UCSD-AML1 (cell line): Measurements from ENCODE around the gene C2orf92.

Experiments
- DNase-seq: peaks from one replicate; lab custom pipeline; 2025; ENCODE audit not compliant: unreplicated experiment; lab: John Stamatoyannopoulos, UW

The C2orf92 gene

DNA sequence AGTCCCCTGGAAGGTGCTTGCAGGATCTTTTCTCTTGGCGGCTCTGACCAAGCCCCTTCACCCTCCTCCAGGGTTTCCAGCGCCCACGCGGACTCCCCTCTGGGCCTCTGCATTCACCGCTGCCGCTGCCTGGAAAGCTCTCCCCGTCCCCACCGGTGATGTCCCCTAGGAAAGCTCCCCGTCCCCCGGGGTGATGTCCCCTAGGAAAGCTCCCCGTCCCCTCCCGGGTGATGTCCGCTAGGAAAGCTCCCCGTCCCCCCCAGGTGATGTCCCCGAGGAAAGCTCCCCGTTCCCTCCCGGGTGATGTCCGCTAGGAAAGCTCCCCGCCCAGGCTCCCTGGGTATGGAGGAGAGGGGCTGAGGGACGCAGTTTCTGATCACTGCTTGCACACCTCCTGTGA, 71.7 kb downstream of the C2orf92 start:
- no peak for DNase-seq

GRCh38 chr2:97741686-97742085, 72.2 kb downstream of the C2orf92 start:
- DNase-seq = no peak

GRCh38 chr2:97742381-97742847, 72.9 kb downstream of the C2orf92 start:
- DNase-seq = no peak

- no peak for DNase-seq
Observed at GRCh38 chr2:97743913-97744312, 74.4 kb downstream of the C2orf92 start.

GRCh38 chr2:97745474-97746174, 76.1 kb downstream of the C2orf92 start:
- DNase-seq = no peak

GRCh38 chr2:97747285-97747684, 77.8 kb downstream of the C2orf92 start:
- DNase-seq = no peak

- no peak for DNase-seq
Observed at GRCh38 chr2:97747716-97748115, 78.2 kb downstream of the C2orf92 start.

- DNase-seq = no peak
Observed at GRCh38 chr2:97749581-97749980, 80.1 kb downstream of the C2orf92 start.

DNA sequence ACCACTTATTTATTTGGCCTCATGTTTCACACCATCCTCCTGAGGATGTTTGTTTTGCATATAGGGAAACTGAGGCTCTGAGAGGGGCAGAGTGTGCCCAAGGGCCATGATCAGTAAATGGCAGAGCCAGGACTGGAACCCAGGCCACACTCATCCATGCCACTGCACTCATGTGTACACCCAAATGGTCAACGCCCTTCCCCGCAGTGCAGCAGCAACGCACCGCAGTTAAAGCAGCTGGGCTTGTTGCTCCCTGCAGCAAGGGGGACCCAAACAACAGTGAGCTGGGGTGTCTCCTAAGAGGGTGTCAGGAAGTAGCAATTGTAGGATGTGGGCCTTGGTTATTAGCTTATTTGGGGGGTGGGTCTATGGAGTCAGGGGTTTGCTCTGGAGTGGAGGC, 80.5 kb downstream of the C2orf92 start:
- DNase-seq = no peak

DNA sequence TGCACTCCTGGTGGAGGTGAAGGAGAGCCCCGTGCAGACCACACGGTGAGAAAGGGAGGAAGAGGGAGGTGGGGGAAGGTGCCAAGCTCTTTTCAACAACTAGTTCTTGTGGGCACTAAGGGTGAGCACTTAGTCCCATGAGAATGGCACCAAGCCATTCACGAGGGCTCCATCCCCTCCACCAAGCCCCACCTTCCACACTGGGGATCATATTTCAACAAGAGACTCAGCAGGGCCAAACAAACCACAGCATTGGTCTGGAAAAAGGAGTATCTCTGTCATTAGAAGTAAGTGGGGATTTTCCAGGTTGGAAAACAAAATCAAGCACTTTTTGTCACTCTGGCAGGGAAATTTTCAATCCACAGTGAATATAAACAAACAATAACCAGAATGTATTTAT, 82.2 kb downstream of the C2orf92 start:
- DNase-seq = no peak
